ENCODE measurements around the gene OR4N2.
"Not testable (repeated sequence)": the region's sequence is repeated elsewhere in the genome, so short reads cannot be mapped to it uniquely, and the experiment has no call there.

The OR4N2 gene

GRCh38 chr14:19838433-19838832, 34.9 kb downstream of the OR4N2 start:
- no peak for DNase-seq

GRCh38 chr14:19851365-19851764, 47.8 kb downstream of the OR4N2 start:
- no peak for DNase-seq

- DNase-seq, result not testable (repeated sequence)
Measured at GRCh38 chr14:19866061-19866669, 62.6 kb downstream of the OR4N2 start.

- no peak for DNase-seq
Measured at GRCh38 chr14:19873178-19873577, 69.6 kb downstream of the OR4N2 start.

- no peak for DNase-seq
Measured at GRCh38 chr14:19874842-19875241, 71.3 kb downstream of the OR4N2 start, which contains the start of gene OR4K2. TSS of gene OR4K2 (plus strand) at chr14:19875142. CDS start at chr14:19876268, 1,126 bp downstream.

GRCh38 chr14:19878029-19878642, 74.6 kb downstream of the OR4N2 start:
- peak; percentile 19 for DNase-seq

Data from CD4-positive, alpha-beta T cell treated with Interleukin-17A for 1 hour (primary cell).